ENCODE data around the gene GMFB. TPM values are rescaled to one million over a fixed set of nuclear protein-coding genes. Genes with fewer than 3 reads are reported as not detected.
"Not testable (repeated sequence)": the region's sequence is repeated elsewhere in the genome, so short reads cannot be mapped to it uniquely, and the experiment has no call there.

The GMFB gene
- polyA plus RNA-seq, 1 experiment, result 49.2 TPM

DNA sequence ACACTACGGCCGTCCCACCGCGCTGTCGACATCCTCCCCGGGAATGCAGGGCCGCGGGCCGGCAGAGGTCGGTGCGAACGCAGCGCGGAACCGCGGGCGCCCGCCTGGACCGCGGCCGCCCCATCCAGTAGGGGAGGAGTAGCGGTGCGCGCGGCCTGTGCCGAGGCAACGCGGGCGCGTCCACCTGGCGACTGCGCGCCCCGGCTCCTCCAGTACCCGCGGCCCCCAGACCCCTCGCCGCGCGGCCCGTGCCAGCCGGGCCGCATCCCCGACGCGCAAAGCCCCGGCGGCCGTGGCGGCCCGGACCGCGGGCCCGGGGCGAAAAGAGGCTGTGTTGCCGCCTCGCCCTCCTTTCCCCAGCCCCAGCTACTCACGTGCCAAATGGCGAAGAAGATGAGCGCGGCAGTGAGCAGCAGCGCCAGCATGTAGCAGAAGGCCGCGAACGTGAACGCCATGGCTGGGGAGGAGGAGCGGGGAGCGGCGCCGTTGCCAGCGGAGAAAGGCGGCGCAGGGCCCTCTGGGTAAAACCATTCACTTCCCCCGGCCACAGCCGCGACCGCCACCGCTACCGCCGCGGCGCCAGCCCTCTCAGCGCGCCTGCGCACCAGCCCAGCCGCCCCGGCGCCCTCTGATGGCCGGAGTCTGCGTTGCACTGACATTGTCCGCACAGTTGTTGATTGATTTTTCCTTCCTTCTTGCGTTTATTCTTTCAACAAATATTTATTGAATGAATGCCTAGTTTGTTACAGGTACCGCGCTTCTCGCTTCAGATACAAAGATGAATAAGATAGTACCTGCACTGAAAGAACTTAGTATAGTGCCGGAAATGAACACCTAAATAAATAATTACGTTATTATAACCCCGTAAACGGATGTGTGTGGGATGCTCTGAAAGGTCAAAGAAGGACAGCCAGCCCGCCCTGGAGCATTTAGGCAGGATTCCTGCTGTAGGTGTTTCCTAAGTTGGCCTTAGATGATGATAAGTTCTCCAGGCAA, 47.6 kb downstream of the GMFB start, which contains the start of gene CNIH1:
Gene CNIH1, minus strand, starts transcription at position 502 of the 996 bp plus-strand sequence. Its CDS starts 47 bp downstream, at position 455.
- Histone ChIP-seq H3K27me3 (ENCODE audit: control insufficient read depth, insufficient read depth, low read length) (peaks cover 2% of the 10 kb centered on the region), H3K4me3 (ENCODE audit: low read depth, low read length) (peak within 1 kb of the TSS; percentile 80), H3K9me3 (ENCODE audit: control insufficient read depth, insufficient read depth, low read length) (no peaks in the 10 kb centered on the region; the same call in none of the 2 replicates), H3K27ac (ENCODE audit: low read depth, low read length) (peak within 1 kb of the TSS; percentile 94)
- peak; percentile 72 for DNase-seq (ENCODE audit: low read depth, low spot score)
- ChIA-PET POLR2A (interaction anchor here (0.6 to 1.3 kb wide), 2 partner anchors 10 to 68 kb away, joined by 3 read pairs; partner anchors contain the start of gene CGRRF1), CTCF (interaction anchor here (0.6 to 1.7 kb wide), 10 partner anchors 9 to 1637 kb away, joined by 3 to 16 read pairs (median 4); partner anchors contain the start of gene CDKN3)
- peak; percentile 87 for TF ChIP-seq CTCF (IDR thresholded peaks at IDR 0.05; ENCODE audit: low read depth, low read length)

DNA sequence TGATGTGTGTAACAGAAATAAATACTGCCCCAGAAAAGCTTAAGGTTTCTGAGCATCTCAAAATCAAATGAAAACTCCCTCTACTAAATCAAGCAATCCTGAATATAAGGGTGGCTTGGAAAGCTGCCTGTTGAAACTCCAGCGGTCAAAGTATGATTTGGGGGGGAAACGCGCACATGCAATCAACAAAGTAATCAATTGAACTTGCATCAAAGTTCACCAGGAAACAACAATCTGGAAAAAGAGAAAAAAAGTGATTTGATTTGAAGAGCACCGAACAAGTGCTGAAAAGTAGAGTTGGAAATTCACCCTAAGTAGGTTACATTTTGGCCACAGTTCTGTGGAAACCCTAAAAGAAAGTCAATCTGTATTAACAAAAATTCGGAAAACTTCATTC, 48.3 kb downstream of the GMFB start:
- Histone ChIP-seq H3K27ac (ENCODE audit: low read depth, low read length) (peak overlapping the region; percentile 61), H3K9me3 (ENCODE audit: control insufficient read depth, insufficient read depth, low read length) (no peaks in the 10 kb centered on the region; the same call in none of the 2 replicates), H3K27me3 (ENCODE audit: control insufficient read depth, insufficient read depth, low read length) (no peaks in the 10 kb centered on the region), H3K4me3 (ENCODE audit: low read depth, low read length) (peak overlapping the region; percentile 80)
- DNase-seq (ENCODE audit: low read depth, low spot score), result no peak
- TF ChIP-seq CTCF (IDR thresholded peaks at IDR 0.05; ENCODE audit: low read depth, low read length), result no peak
- ChIA-PET POLR2A (interaction anchor here (0.6 to 1.3 kb wide), 2 partner anchors 10 to 69 kb away, joined by 3 read pairs; partner anchors contain the start of gene CGRRF1), CTCF (interaction anchor here (0.7 to 1.7 kb wide), 3 partner anchors 11 to 571 kb away, joined by 3 to 16 read pairs (median 4); no protein-coding TSS in a partner anchor)

DNA sequence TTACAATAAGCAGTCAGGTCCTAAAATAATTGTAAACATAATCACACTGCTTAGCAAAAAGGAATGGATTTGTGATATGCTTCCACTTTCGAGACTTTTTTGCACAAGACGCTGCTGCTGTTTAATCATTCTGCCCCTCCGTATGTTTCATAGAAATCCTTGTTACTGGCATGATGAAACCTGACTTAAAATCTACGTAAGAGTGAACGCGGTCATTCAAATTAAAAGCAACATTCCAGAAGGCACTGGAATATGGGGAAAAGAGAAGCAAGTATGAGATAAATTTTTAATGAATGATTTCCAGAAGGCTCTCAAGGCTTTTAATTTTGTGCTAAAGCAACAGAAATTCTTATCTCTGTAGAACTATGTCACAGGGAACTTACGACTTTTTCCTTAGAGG, 48.7 kb downstream of the GMFB start:
- Histone ChIP-seq H3K27ac (ENCODE audit: low read depth, low read length) (peak overlapping the region; percentile 61), H3K27me3 (ENCODE audit: control insufficient read depth, insufficient read depth, low read length) (no peaks in the 10 kb centered on the region), H3K9me3 (ENCODE audit: control insufficient read depth, insufficient read depth, low read length) (no peaks in the 10 kb centered on the region; the same call in none of the 2 replicates), H3K4me3 (ENCODE audit: low read depth, low read length) (peak overlapping the region; percentile 80)
- TF ChIP-seq CTCF (IDR thresholded peaks at IDR 0.05; ENCODE audit: low read depth, low read length), result no peak
- ChIA-PET POLR2A (no interaction called here), CTCF (no interaction called here)
- no peak for DNase-seq (ENCODE audit: low read depth, low spot score)

GRCh38 chr14:54438703-54439102, 50.1 kb downstream of the GMFB start:
- CTCF ChIA-PET, result interaction anchor here (1.1 kb wide), 1 partner anchor 110 kb away, joined by 3 read pairs; no protein-coding TSS in a partner anchor
- no peak overlapping the region for H3K4me3 ChIP-seq (ENCODE audit: low read depth, low read length)
- no peak for DNase-seq (ENCODE audit: low read depth, low spot score)
- H3K9me3 ChIP-seq (ENCODE audit: control insufficient read depth, insufficient read depth, low read length), result no peaks in the 10 kb centered on the region; the same call in none of the 2 replicates
- no peak overlapping the region for H3K27ac ChIP-seq (ENCODE audit: low read depth, low read length)
- no peaks in the 10 kb centered on the region for H3K27me3 ChIP-seq (ENCODE audit: control insufficient read depth, insufficient read depth, low read length)
- POLR2A ChIA-PET, result no interaction called here
- TF ChIP-seq CTCF (IDR thresholded peaks at IDR 0.05; ENCODE audit: low read depth, low read length), result no peak

GRCh38 chr14:54437954-54438353, 50.8 kb downstream of the GMFB start:
- not testable (repeated sequence) for H3K9me3 ChIP-seq (ENCODE audit: control insufficient read depth, insufficient read depth, low read length); DNase-seq (ENCODE audit: low read depth, low spot score); H3K4me3 ChIP-seq (ENCODE audit: low read depth, low read length); H3K27ac ChIP-seq (ENCODE audit: low read depth, low read length); H3K27me3 ChIP-seq (ENCODE audit: control insufficient read depth, insufficient read depth, low read length)
- ChIA-PET CTCF (interaction anchor here (0.5 to 1.2 kb wide), 3 partner anchors 17 to 621 kb away, joined by 3 to 11 read pairs (median 6); no protein-coding TSS in a partner anchor), POLR2A (interaction anchor here (0.7 kb wide), 1 partner anchor 9 kb away, joined by 6 read pairs; no protein-coding TSS in a partner anchor)

All from AG04450 (cell line).